NCI-H1436 treated with DMSO at 0.1 percent for 48 hours (cell line): ENCODE measurements around the gene KRTAP6-1.

Experiments
- DNase-seq: peaks from one replicate; lab custom pipeline; 2025; lab: John Stamatoyannopoulos, UW

KRTAP6-1 gene, protein sequence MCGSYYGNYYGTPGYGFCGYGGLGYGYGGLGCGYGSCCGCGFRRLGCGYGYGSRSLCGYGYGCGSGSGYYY

DNA sequence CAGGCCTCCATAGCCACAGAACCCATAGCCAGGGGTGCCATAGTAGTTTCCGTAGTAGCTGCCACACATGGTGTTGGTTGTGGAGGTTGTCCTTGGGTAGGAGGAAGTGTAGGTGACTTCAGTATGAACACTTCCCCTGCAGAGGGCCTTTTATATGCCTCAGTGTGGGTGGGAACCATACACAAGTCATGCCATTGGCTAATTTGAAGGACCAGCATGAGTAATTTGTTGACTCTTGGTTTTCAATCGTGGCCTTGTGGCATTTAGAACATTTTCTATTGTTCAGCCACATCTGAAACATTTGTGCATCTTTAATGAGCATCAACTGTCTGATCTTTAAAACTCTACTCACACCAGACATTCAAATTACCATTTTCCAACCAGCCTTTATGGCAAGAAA, at the start of gene KRTAP6-1:
Gene KRTAP6-1, minus strand, starts transcription at position 95 of the 400 bp plus-strand sequence. Its CDS starts 26 bp downstream, at position 69.
- DNase-seq, result no peak

DNA sequence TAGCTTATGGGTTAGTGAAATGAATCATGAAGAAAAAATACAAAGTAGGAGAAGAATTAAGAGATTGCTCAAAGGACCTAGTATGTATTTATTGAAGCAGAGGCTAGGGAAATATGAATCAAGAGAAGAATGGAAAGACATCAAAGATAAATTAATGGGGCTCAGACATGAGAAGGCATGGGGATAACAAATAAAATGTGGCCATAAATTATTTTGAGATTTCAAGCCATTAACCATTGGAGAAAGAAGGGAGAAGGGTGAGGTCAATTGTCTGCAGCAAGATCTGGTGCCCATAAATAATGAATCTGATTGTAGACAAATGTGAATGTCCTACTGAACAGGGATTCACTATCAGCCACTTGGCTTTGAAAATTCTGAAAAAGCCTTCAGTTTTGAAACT, 39.2 kb upstream of the KRTAP6-1 start:
- no peak for DNase-seq

DNA sequence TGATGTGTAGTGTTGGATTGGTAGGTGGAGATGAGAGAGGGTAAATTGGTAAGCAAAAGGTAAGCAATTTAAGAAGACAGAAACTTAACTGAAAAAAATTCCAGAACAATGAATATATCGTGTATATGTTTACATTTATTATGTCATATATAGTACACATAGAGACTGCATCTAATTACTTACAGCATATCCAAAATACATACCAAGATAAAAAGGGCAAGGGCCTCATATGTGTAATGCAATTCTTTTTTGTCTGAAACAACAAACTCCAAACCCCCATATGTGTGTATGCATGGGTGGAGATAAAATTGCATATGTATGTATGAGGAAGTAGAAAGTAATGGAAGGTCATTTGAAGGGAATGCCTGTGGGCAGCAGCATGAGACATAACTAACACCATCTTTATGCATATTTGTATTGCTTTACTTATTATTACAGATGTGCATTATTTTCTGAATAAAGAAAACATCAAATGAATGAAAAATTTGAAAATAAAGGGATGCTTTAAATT, 33.2 kb upstream of the KRTAP6-1 start:
- DNase-seq, result no peak

DNA sequence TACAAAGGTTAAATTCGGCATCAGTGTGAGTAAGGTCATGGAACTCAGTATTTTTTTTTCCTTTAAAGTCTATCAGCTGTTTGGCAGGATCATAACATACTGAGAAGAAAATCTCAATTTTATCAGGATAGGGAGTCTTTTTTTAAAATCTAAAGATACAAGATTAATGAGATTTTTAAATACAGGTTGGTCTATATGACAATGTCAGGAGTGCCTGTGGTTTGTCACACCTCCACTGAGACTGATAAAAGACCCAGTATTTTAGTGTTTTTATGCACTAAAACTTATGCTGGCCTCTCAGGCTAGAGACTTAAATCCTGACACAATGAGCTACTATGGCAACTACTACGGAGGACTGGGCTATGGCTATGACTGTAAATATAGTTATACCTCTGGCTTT, 28.8 kb upstream of the KRTAP6-1 start, which contains the start of gene KRTAP20-3:
Gene KRTAP20-3, plus strand, starts transcription at position 301 of the 400 bp plus-strand sequence.
- no peak for DNase-seq

DNA sequence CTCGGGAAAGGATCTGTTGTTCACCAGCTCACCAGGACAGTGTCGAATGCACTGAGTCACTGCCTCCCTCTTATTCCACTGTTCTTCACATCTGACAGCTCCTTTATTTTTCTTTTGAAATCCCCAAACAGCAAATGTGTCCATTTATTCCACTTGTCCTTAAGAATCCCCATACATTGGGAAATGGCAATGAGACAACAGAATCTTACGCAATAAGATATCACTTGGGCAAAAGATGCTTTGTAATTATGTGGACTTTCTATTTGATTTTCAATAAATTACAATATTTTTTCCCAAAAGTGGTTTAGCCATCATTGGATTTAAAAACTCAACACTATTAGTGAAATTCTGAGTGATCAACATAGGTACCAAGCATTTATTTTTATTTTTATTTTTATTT, 25.0 kb upstream of the KRTAP6-1 start:
- DNase-seq, result no peak

DNA sequence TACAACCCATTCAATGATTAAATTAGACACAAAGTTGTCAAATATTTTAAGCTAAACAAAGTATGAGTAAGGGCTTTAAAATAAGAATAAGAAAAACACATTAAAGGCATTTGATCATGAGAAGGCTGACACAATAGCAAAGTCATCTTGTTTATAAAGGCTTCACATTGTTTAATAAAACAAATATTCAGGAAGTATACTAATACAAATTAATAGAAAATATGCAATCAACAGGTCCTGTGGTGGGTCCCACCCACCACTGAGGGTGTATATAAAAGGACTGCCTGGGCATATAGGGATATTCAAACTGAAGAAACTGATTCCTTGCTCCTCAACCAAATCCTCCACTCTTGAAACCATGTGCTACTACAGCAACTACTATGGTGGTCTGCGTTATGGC, 21.2 kb upstream of the KRTAP6-1 start, which contains the start of gene KRTAP20-2:
Gene KRTAP20-2, plus strand, starts transcription at position 301 of the 400 bp plus-strand sequence. Its CDS starts 58 bp downstream, at position 359.
- no peak for DNase-seq

DNA sequence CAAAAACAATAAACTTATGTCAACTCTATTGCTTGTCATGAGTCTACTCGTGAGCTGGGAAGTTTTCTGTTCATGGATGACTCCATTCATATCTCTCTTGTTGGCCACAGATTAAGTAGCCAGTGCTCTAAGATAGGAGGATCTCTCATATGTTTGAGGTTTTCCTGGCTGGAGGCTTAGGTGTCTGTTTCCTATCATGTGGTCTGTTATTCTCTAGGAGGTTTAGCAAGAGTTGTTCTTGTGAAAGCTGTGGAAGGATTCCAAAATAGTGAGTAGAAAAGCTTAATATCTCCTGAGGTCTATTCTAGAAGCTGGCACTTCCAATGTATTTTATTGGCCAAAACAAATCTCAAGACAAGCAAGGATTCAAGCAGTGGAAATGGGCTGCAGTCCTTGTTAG, 15.5 kb upstream of the KRTAP6-1 start:
- no peak for DNase-seq

DNA sequence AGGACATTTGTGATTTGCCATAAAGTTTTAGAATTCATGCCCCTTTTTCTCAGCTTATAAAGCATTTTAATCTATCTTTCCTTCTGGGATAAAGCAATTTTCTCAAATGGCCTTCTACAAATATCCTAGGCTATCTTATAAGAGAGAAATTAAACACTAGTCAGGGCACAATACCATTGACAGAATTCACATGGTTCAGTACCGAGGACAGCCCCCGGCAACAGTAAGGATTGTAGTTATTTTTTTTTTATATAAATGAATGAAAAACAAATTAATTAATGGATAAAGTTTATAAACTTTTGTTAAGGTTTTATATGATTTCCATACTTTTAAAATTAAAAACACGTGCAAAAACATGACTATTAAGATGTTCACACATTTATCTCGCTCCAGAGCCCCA, 14.4 kb upstream of the KRTAP6-1 start:
- no peak for DNase-seq

DNA sequence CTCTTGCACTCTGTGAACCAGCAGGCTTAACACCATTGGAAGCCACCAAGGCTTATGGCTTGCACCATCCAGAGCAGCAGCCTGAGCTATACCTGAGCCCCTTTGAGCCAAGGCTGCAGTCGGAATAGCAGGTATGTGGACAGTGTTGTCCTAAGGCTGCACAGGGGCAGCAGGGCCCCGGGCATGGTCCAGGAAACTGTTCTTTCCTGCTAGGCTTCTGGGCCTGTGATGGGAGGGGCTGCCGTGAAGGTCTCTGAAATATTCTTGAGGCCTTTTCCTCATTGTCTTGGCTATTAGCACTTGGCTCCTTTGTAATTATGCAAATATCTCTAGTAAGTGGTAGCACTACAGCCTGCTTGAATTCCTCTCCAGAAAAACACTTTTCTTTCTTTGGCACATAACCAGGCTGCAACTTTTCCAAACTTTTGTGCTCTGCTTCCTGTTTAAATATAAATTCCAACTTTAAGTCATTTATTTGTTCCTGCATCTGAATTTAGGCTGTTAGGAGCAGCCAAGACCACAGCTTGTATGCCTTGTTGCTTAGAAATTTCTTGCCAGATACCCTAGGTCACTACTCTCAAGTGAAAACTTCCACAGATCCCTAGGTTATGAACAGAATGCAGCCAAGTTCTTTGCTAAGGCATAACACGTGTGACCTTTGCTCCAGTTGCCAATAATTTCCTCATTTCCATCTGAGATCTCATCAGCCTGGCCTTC, 11.9 kb upstream of the KRTAP6-1 start:
- DNase-seq, result no peak

DNA sequence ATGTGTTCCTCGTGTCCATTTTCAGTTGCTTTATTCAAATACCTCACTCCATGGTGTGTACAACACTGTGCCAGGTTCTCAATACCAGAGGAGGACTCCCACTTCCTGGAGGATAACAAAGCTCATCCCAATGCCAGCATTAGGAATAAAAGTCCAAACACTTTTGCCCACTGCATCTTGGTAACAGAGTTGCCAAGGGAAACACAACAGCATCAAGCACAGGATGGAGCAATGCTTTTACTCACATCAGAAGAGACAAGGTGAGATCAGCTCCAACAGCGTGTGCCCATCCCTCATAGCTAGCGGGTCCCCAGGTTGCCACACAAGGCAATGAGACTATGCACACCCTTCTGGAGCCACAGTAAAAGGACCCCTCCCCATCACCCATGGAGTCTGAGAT, 9.6 kb upstream of the KRTAP6-1 start:
- DNase-seq, result no peak

DNA sequence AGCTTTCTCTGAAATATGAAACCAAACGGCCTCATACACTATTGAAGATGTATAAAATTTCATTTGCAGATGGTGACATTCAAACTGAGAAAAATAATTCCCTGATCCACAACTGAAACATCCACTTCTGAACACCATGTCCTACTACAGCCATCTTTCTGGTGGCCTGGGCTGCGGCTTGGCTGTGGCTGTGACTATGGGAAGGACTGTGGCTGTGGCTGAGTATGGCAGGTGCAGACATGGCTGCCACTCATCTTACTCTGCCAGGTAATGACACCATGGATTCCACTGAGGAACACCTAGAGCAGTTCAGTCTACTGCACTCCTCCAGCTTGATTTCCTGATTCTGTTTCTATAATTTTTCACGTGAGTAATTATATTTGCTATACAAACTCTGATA, 6.8 kb upstream of the KRTAP6-1 start, which contains the start of gene KRTAP20-4:
Gene KRTAP20-4, plus strand, starts transcription at position 106 of the 400 bp plus-strand sequence.
- DNase-seq, result no peak

DNA sequence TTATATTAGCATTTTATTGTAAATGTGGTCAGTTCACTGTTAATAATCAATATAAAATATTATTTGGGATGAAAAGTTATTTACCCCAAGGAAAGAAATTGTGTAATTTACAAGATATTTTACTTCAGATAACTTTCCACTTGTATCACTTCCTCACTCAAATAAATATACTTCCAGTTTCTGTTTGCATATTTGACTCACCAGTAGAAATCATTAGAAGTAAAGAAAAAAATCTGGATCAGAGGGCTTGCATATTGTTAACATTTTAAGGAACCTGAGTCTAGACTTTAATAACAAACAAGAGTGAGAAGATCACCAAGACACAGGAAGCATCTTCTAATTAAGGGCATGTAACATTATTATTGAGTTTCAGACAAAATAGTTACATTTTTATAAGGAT, 6.3 kb upstream of the KRTAP6-1 start:
- no peak for DNase-seq

DNA sequence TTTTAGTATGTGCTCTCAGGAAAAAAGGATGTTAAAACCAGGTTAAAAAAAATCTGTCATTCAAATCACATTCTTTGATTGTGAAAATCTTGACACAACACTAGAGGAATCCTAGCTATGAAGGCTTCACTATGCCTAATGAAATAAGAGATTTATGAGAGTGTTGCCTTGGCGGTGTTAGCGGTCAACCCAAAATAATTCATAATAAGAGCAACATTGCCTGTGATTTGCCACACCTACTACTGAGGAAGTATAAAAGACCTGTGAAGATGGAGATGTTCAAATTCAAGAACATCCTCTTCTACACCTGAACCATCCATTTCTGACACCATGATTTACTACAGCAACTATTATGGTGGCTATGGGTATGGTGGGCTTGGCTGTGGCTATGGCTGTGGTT, 2.4 kb upstream of the KRTAP6-1 start, which contains the start of gene KRTAP20-1:
Gene KRTAP20-1, plus strand, starts transcription at position 301 of the 400 bp plus-strand sequence. Its CDS starts 30 bp downstream, at position 331.
- DNase-seq, result no peak

DNA sequence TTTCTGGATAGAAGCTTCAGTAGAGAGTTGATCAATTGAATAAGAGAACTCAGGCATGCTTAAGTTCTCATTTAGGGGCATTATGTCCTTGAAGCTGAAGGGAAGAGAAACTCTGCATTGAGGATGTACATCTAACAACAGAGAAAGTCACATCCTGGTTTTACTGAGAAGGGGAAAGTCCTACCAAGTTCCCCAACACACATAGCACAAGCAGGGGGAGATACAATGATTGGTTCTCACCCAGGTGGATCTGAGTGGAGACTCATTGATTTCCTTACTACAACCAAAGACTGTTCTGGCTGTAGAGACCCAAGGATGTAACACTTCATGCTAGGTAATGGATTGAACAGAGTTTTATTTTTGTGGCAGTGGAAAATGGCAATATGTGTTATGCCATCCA, 1.5 kb upstream of the KRTAP6-1 start:
- DNase-seq, result no peak

DNA sequence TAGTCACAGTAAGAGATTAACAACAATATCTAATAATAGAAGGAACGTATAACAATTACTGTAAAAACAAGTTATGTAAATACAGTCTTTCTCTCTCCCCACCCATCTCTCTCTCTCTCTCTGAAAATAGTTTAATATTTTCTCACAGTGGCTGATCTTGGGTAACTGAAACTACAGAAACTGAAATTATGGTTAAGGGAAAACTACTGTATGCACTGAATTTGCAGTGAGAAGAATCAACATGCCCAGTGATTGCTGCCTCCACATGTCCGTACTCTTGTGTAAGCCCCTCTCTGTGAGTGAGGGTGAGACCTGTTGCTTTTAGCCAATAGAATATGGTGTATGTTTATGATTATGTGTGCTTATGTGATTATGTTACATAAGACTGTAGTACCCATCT, 1.6 kb downstream of the KRTAP6-1 start:
- DNase-seq, result no peak

DNA sequence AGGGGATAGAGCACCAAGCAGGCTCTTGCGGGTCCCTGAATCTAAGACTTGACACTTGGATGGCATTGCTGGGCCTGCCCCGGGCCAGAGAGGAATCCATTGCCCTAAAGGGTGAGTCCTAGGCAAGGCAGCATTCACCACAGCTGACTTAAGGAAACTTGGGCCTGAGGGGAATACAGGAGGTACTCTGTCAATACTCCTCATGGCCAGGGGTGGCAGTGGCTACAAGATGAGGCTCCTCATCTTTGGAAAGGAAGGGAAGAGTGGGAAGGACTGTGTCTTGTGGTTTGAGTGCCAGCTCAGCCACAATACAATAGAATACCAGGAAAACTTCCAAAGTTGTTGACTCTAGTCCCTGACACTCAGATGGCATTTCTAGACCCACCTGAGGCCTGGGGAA, 7.8 kb downstream of the KRTAP6-1 start:
- DNase-seq, result no peak

DNA sequence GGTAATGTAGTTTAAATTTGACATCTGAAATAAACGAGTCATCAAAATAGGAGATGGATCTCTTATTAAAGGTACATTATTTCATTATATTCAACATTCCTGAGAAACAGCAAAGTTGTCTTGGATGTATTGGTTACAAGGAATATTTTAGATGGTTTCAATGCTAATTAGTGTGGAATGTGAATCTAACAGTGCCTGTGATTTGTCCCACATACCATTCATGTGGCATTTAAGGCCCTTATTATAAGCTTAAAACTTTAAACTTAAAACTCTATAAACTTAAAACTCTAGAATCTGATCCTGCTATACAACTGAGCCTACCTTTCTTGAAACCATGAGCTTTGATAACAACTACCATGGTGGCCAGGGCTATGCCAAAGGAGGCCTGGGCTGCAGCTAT, 12.9 kb downstream of the KRTAP6-1 start, which contains the start of gene KRTAP22-1:
Gene KRTAP22-1, plus strand, starts transcription at position 301 of the 400 bp plus-strand sequence.
- no peak for DNase-seq

DNA sequence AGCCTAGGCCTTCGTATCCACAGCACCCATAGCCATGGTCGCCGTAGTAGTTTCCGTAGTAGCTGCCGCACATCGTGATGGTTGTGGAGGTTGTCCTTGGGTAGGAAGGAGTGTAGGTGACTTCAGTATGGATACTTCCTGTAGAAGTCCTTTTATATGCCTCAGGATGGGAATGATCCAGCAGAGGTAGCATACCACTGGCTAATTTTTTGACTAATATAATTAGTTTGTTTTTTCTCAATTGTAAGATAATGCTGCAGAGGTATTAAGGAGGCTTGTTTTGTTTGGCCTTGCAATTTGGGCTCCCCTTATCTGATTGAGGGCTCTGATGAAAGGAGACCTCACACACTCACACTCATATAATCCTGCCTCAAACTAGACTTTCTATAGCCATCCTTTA, 14.9 kb downstream of the KRTAP6-1 start, which contains the start of gene KRTAP6-2:
Gene KRTAP6-2, minus strand, starts transcription at position 101 of the 400 bp plus-strand sequence. Its CDS starts 28 bp downstream, at position 73.
- DNase-seq, result no peak

DNA sequence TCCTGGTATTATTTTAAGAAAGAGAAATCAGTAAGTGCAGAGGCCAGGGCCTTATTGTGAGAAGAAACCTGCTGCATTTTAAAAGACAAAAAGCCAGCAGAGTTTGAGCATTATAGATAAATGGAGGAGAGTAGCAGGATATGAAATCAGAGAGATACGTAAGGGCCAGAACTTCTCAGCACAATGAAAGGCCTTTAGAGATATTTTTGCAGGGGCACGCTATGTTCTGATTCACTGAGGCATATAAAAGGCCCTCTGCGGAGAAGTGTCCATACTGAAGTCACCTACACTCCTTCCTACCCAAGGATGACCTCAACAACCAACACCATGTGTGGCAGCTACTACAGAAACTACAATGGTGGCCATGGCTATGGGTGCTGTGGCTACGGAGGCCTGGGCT, 21.6 kb downstream of the KRTAP6-1 start, which contains the start of gene KRTAP6-3:
Gene KRTAP6-3, plus strand, starts transcription at position 301 of the 400 bp plus-strand sequence. Its CDS starts 6 bp downstream, at position 307.
- no peak for DNase-seq

DNA sequence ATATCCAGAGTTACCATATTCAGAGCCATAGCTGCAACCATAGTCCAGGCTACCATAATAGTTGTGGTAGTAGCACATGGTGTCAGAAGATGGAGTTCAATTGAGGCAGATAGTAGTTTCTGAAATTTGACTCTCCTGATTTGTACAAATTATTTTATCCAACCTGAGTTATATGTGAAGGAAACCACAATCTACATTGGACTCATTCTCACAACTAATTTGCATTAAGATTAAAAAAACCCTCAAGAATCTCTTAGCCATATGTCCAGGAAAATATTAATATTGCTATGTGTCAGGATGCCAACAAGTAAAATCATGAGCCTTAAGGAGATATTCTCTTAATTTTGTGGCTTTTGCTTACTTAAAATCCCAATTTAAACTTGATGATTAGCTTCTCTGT, 23.4 kb downstream of the KRTAP6-1 start, which contains the start of gene KRTAP22-2:
Gene KRTAP22-2, minus strand, starts transcription at position 101 of the 400 bp plus-strand sequence.
- DNase-seq, result no peak

DNA sequence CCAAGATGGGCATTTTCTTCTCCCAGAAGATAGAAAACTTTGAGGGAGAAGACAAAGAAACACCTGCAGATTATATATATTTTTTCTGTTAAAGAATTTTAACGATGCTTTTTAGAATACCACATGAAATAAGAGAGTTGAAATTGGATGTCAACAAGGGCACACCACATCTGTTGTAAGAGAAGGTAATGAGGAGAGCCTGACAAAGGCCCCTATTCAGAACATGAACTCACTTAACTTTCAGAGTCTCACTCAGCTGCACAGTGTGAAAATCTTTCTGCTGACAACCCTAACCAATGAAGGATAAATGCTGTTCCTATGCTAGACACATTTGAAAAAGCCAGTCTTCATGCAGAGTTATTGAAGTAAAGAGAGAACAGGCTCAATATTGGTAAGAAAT, 30.9 kb downstream of the KRTAP6-1 start:
- DNase-seq, result no peak

DNA sequence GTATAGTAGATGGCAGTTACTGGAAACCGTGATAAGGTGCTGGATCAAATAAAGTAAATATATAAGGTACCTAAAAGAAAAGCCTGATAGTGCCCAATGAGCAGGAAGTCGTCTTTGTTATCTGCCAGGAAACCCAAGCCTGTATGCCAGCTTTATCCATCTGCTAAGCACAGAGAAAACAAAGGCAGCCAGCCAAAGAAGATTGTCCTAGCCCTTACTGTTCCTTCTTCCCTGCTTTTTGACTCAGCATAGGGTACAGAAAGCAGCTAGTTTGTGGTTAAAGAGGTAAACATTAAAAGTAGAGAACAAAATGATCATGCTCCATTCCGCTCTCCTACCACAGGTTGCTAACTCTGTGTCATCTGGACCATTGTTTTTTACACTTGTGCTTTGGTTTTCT, 33.6 kb downstream of the KRTAP6-1 start:
- DNase-seq, result no peak

DNA sequence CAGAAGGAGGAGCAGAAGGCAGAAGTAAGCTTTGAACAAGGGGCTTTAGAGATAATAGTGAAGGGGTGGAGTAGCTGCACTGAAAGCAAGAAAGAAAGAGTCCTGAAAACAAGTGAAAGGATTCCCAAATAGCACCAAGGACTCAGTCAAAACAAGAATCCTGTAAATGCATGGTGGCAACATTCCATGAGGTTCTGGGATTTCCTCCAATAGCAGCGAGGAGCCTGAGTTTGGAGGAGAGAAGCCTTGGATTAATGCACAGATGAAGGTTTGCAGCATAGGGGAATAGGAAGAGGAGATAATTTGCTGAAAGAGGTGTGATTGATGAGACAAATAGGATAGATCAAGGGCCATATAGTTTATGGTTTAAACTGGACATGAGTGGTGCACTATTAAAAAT, 34.4 kb downstream of the KRTAP6-1 start:
- DNase-seq, result no peak
